Measurements from ENCODE around the gene ATP11B. TPM values are rescaled to one million over a fixed set of nuclear protein-coding genes. Genes with fewer than 3 reads are reported as not detected.

ATP11B gene
- total and polyA plus RNA-seq, 10 of the 15 experiments (the other 5 are each of a cell fraction or from before 2014, with no cell fraction given) = 10.3 to 66.9 (median 36.7) TPM

GRCh38 chr3:182792901-182793662 lies at the start of gene ATP11B (continued):
- no peak for TF ChIP-seq MTA2 (IDR thresholded peaks at IDR 0.05; ENCODE audit: low read depth)
- TF ChIP-seq YBX1 (IDR thresholded peaks at IDR 0.05) = no peak
- no peak for TF ChIP-seq ZNF24 (IDR thresholded peaks at IDR 0.05)
- TF ChIP-seq CHD1 (IDR thresholded peaks at IDR 0.05; ENCODE audit: low read depth, low read length) = no peak
- peak; percentile 74 for TF ChIP-seq YY1 (IDR thresholded peaks at IDR 0.05; ENCODE audit: low read depth, low read length)
- TF ChIP-seq RFX5 (IDR thresholded peaks at IDR 0.05; ENCODE audit: low read depth, low read length) = no peak
- TF ChIP-seq, protein P1, sequence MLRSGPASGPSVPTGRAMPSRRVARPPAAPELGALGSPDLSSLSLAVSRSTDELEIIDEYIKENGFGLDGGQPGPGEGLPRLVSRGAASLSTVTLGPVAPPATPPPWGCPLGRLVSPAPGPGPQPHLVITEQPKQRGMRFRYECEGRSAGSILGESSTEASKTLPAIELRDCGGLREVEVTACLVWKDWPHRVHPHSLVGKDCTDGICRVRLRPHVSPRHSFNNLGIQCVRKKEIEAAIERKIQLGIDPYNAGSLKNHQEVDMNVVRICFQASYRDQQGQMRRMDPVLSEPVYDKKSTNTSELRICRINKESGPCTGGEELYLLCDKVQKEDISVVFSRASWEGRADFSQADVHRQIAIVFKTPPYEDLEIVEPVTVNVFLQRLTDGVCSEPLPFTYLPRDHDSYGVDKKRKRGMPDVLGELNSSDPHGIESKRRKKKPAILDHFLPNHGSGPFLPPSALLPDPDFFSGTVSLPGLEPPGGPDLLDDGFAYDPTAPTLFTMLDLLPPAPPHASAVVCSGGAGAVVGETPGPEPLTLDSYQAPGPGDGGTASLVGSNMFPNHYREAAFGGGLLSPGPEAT (IDR thresholded peaks at IDR 0.05; ENCODE audit: low read depth) = peak; percentile 77
- peak; percentile 76; the same call in 1 of the 2 replicates for TF ChIP-seq PML (IDR thresholded peaks at IDR 0.05; ENCODE audit: low read length)
- TF ChIP-seq ZSCAN29 (IDR thresholded peaks at IDR 0.05) = no peak
- no peak for TF ChIP-seq EP300 (IDR thresholded peaks at IDR 0.05; ENCODE audit: borderline replicate concordance in 1 of 2, control insufficient read depth in 1 of 2, low read depth in 2 of 2, low read length in 2 of 2)
- no peak for TF ChIP-seq RAD21 (IDR thresholded peaks at IDR 0.05; ENCODE audit: insufficient read depth, low read depth, low read length)
- peak; percentile 77 for TF ChIP-seq GABPA (IDR thresholded peaks at IDR 0.05; ENCODE audit: low read depth)
- peak; percentile 46 for TF ChIP-seq SKIL (IDR thresholded peaks at IDR 0.05; ENCODE audit: low read depth, poor library complexity, severe bottlenecking)
- TF ChIP-seq MXI1 (IDR thresholded peaks at IDR 0.05; ENCODE audit: low read depth, low read length) = peak; percentile 43; the same call in 1 of the 2 replicates
- TF ChIP-seq MEF2A (IDR thresholded peaks at IDR 0.05; ENCODE audit: insufficient read depth, low read depth, low read length) = no peak
- TF ChIP-seq IKZF1 (conservative IDR thresholded peaks at IDR 0.05) = no peak
- TF ChIP-seq REST (IDR thresholded peaks at IDR 0.05; ENCODE audit: low read depth, low read length) = no peak
- TF ChIP-seq PAX5 (IDR thresholded peaks at IDR 0.05; ENCODE audit: borderline replicate concordance, low read depth, low read length) = no peak
- TF ChIP-seq FOXM1 (IDR thresholded peaks at IDR 0.05; ENCODE audit: low read depth, low read length) = no peak
- TF ChIP-seq NBN (IDR thresholded peaks at IDR 0.05) = peak; percentile 88
- peak; percentile 77; the same call in 1 of the 2 replicates for TF ChIP-seq POLR2AphosphoS2 (IDR thresholded peaks at IDR 0.05; ENCODE audit: low read depth, low read length)
- TF ChIP-seq EZH2 (IDR thresholded peaks at IDR 0.05; ENCODE audit: borderline replicate concordance, control insufficient read depth, low read depth, low read length) = no peak
